ENCODE measurements around the gene LRRC75A. TPM values are rescaled to one million over a fixed set of nuclear protein-coding genes. Genes with fewer than 3 reads are reported as not detected.
"Not testable (repeated sequence)": the region's sequence is repeated elsewhere in the genome, so short reads cannot be mapped to it uniquely, and the experiment has no call there.

LRRC75A gene
- total and polyA plus RNA-seq, 2 of the 13 experiments (the other 11 are each of a cell fraction or from before 2014, with no cell fraction given), result 0.03 TPM; not detected in 1

GRCh38 chr17:16398270-16399267, 93.4 kb downstream of the LRRC75A start (continued):
- TF ChIP-seq ATF6 (CRISPR knock-in tag; conservative IDR thresholded peaks at IDR 0.05), result no peak
- no peak for TF ChIP-seq ZNF704 (CRISPR knock-in tag; IDR thresholded peaks at IDR 0.05; ENCODE audit: borderline replicate concordance)
- TF ChIP-seq ZC3H13 (CRISPR knock-in tag; IDR thresholded peaks at IDR 0.05), result 0 out of 2 replicates have a peak, but pooled peaks have one; percentile 27
- no peak for TF ChIP-seq AKAP8 (CRISPR knock-in tag; IDR thresholded peaks at IDR 0.05)
- no peak for TF ChIP-seq JUND (CRISPR knock-in tag; IDR thresholded peaks at IDR 0.05)
- 0 out of 2 replicates have a peak, but pooled peaks have one; percentile 50 for TF ChIP-seq ZBTB42 (CRISPR knock-in tag; IDR thresholded peaks at IDR 0.05)
- 0 out of 4 replicates have a peak, but pooled peaks of 1 of the 2 experiments have one; percentile 14 for TF ChIP-seq ATF4 (CRISPR knock-in tag; IDR thresholded peaks at IDR 0.05)
- TF ChIP-seq KDM3A (CRISPR knock-in tag; IDR thresholded peaks at IDR 0.05; ENCODE audit: low read depth), result no peak
- TF ChIP-seq ZNF713 (CRISPR knock-in tag; IDR thresholded peaks at IDR 0.05), result no peak
- TF ChIP-seq GPBP1L1 (CRISPR knock-in tag; IDR thresholded peaks at IDR 0.05), result no peak
- no peak for TF ChIP-seq ZNF598 (CRISPR knock-in tag; IDR thresholded peaks at IDR 0.05; ENCODE audit: borderline replicate concordance)
- no peak for TF ChIP-seq LCORL (IDR thresholded peaks at IDR 0.05)
- TF ChIP-seq LCORL (CRISPR knock-in tag; IDR thresholded peaks at IDR 0.05), result 0 out of 2 replicates have a peak, but pooled peaks have one; percentile 30
- peak; percentile 43; the same call in 1 of the 2 replicates for TF ChIP-seq SIX4 (CRISPR knock-in tag; IDR thresholded peaks at IDR 0.05)
- no peak for TF ChIP-seq NRL (CRISPR knock-in tag; IDR thresholded peaks at IDR 0.05; ENCODE audit: borderline replicate concordance)

GRCh38 chr17:16396693-16397092, 95.3 kb downstream of the LRRC75A start:
- H3K4me3 ChIP-seq (replicated peaks in 1 of 3; ENCODE audit: insufficient read depth in 1 of 3, low read depth in 2 of 3, low read length in 3 of 3); CTCF ChIA-PET (ENCODE audit: low intra/inter-chr PET ratio, low total read pairs); DNase-seq (ENCODE audit: low spot score); H3K9me3 ChIP-seq (ENCODE audit: low read length); H3K27me3 ChIP-seq (ENCODE audit: control insufficient read depth in 1 of 2, insufficient read depth in 2 of 2, low read length in 2 of 2); in situ Hi-C loops (cut with HindIII; ENCODE audit: extremely low pct_ligation_motif_present, low pct_unique_long_range_greater_than_20kb); H2AFZ ChIP-seq (ENCODE audit: low read length); FAIRE-seq; BruUV-seq (replicated peaks); H3K79me2 ChIP-seq (ENCODE audit: insufficient read depth, low read length); ATAC-seq; H3K9ac ChIP-seq (ENCODE audit: insufficient read depth, low read depth, low read length); H4K20me1 ChIP-seq (ENCODE audit: insufficient read depth, low read length); H3K4me2 ChIP-seq (ENCODE audit: low read depth, low read length); H3K36me3 ChIP-seq (replicated peaks in 1 of 2; ENCODE audit: control insufficient read depth in 1 of 2, insufficient read depth in 2 of 2, low read length in 2 of 2); H3K27ac ChIP-seq (ENCODE audit: extremely low read length, insufficient read depth, low read length): not testable (repeated sequence)
- H3K4me1 ChIP-seq (ENCODE audit: insufficient read depth, low read length), result peaks cover 52% of the 10 kb centered on the region
- intact Hi-C loops (cut with micrococcal nuclease; ENCODE audit: unreplicated experiment), result loop anchor here (5.0 kb wide), 1 partner anchor 399 kb away; the partner anchor contains the start of genes TTC19 and ZSWIM7
- POLR2A ChIA-PET, result interaction anchor here (1.3 to 1.8 kb wide), 2 partner anchors 16 to 139 kb away, joined by 3 to 7 read pairs; partner anchors contain the start of gene UBB
- 90% methylated on average over 2 of the region's 2 CpGs for WGBS (ENCODE audit: low lambda C conversion rate)
